Fibroblast of mammary gland (primary cell): ENCODE measurements around the gene ARHGAP18.

Experiments used
- DNase-seq: peaks from one replicate; pipeline ENCODE4 v3.0.0-alpha.2; 2010; ENCODE audit warnings: low read depth
- H3K4me3 ChIP-seq: 2 replicates; pipeline ENCODE4 v1.5.1; 2011; ENCODE audit warnings: low read depth, mild to moderate bottlenecking, low read length, moderate library complexity; ENCODE audit not compliant: control insufficient read depth
- TF ChIP-seq, protein P1 (sequence below): conservative IDR thresholded peaks from 2 replicates; pipeline ENCODE4 v1.5.1; 2011; ENCODE audit warnings: low read depth, low read length, inconsistent platforms; ENCODE audit not compliant: control insufficient read depth, insufficient read depth

ARHGAP18 gene

GRCh38 chr6:129711271-129711631 lies 1.3 kb upstream of the ARHGAP18 start:
- TF ChIP-seq, protein P1, sequence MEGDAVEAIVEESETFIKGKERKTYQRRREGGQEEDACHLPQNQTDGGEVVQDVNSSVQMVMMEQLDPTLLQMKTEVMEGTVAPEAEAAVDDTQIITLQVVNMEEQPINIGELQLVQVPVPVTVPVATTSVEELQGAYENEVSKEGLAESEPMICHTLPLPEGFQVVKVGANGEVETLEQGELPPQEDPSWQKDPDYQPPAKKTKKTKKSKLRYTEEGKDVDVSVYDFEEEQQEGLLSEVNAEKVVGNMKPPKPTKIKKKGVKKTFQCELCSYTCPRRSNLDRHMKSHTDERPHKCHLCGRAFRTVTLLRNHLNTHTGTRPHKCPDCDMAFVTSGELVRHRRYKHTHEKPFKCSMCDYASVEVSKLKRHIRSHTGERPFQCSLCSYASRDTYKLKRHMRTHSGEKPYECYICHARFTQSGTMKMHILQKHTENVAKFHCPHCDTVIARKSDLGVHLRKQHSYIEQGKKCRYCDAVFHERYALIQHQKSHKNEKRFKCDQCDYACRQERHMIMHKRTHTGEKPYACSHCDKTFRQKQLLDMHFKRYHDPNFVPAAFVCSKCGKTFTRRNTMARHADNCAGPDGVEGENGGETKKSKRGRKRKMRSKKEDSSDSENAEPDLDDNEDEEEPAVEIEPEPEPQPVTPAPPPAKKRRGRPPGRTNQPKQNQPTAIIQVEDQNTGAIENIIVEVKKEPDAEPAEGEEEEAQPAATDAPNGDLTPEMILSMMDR = no peak
- no peak for DNase-seq
- H3K4me3 ChIP-seq = no peak overlapping the region

DNA sequence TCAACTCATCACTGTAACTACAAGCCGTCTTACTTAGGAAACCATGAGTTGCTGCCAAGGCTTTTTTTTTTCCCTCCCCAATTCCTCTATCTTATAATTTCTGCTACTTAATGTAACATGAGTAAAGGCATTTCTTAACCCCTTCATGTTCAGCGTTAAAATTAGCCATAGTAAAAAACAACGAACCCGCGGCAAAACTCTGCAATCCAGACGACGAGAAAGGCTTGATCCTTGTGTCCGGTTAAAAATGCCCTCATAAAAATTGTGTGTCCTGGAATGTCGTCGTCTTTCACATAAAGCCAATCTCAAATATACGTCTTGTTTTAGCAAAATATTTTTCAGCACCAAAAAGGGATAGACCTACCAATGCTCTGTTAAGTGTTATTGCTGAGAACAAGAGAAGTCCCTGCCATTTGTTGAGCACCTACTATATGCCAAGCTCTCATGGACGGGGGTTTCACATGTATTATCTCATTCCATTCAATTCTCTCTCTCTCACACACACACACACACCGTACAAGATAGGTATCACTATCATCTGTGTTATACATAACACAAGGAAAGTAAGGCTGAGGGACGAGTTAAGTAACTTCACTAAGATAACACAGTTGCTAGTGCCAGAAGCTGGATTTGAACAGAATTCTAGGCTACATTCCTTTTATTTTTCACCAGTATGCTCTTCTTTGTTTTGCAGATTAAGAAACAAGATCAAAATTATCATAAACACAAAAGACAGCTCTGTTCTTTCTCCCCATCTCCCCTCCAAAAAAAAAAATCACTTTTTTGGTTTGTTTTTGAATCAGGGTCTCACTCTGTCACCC lies 683 bp upstream of the ARHGAP18 start:
- TF ChIP-seq, protein P1 = no peak
- peak overlapping the region; percentile 83 for H3K4me3 ChIP-seq
- DNase-seq = no peak

GRCh38 chr6:129709196-129709768 lies 695 bp downstream of the ARHGAP18 start:
- peak; percentile 55 for DNase-seq
- H3K4me3 ChIP-seq = peak overlapping the region; percentile 83
- TF ChIP-seq, protein P1 = no peak

DNA sequence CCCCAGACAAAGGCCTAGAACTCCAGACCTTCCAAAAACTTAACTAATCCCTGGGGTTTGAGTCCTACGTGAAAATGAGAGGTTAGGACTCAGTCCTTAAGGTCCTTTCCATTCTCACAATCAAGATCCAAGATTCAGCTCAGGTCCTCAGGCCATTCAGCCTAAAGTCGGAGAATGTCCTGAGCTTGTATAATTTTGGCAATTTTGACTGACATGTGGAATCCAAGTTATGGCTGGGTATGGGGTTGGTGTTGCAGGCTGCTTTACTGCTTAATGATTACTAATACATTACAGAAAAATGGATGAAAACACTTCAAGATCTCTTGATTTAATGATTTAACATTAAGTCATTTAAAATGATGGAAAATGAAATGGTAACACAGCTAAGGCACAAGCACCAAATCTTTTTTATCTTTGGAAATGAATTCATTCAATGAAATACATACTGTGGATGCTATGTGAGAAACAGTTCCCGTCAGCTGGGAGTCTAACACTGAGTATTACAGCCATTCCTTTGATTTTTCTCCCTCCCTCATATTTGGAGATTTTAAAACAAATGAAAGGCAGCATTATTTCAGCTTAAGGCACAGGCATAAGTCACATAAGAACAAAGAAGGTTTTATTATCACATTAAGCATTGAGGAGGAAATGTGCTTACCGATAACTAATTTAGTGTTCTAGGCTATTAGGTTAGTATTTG lies 1.3 kb downstream of the ARHGAP18 start:
- peak overlapping the region; percentile 83 for H3K4me3 ChIP-seq
- DNase-seq = no peak
- TF ChIP-seq, protein P1 = no peak

GRCh38 chr6:129707882-129708495 lies 2.0 kb downstream of the ARHGAP18 start:
- TF ChIP-seq, protein P1 = no peak
- H3K4me3 ChIP-seq = peak overlapping the region; percentile 83
- no peak for DNase-seq

DNA sequence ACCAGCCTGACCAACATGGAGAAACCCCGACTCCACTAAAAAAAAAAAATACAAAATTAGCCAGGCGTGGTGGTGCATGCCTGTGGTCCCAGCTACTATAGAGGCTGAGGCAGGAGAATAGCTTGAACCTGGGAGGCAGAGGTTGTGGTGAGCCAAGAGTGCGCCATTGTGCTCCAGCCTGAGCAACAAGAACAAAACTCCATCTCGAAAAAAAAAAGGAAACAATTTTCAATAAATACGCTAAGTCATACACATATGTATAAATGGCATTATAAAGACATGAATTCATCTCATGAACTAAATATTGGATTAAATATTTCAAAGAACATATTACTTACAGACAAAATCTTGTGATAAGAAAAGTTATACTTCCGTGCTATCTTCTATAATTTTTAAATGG lies 2.9 kb downstream of the ARHGAP18 start:
- no peak for DNase-seq

More for the DNA sequence above, 2.9 kb downstream of the ARHGAP18 start:
- H3K4me3 ChIP-seq = no peak overlapping the region
- TF ChIP-seq, protein P1 = no peak
